KOPT-K1 (cell line): ENCODE data around the gene RPL26.
A peak's percentile ranks its signal among the peaks of the same experiment; 100 is the strongest.
"Not testable (repeated sequence)": the region's sequence is repeated elsewhere in the genome, so short reads cannot be mapped to it uniquely, and the experiment has no call there.

Source experiments
- H3K27ac ChIP-seq: fragments of 200-600 bp; sonication (generic); 2 replicates; pipeline ENCODE4 v1.5.1; 2016; ENCODE audit warnings: antibody characterized with exemption, mild to moderate bottlenecking, low read depth, low read length; ENCODE audit not compliant: poor library complexity, severe bottlenecking
- H3K36me3 ChIP-seq: fragments of 200-600 bp; sonication (generic); 2 replicates; pipeline ENCODE4 v1.5.1; 2017; ENCODE audit warnings: antibody characterized with exemption, mild to moderate bottlenecking, low read length, moderate library complexity; ENCODE audit not compliant: insufficient read depth
- H3K9me3 ChIP-seq: fragments of 200-600 bp; sonication (generic); 2 replicates; pipeline ENCODE4 v1.5.1; 2017; ENCODE audit warnings: antibody characterized with exemption, low read length, mild to moderate bottlenecking; ENCODE audit not compliant: insufficient read depth, poor library complexity, severe bottlenecking

RPL26 gene

DNA sequence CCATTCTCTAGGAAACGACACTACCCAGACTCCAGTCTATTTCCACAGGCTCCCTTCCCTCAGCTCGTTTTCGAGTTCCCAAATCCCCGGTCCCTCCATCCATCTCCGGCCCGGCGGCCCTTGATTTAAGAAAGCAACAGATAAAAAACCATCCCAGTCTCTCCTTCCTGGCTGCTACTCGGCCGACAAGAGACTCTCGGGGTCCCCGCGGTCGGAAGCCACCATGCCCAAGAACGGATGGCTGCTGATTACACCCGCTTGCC lies 182 bp downstream of the RPL26 start:
- Histone ChIP-seq H3K27ac (peak overlapping the region; percentile 98), H3K36me3 (peaks cover 44% of the 10 kb centered on the region), H3K9me3 (no peaks in the 10 kb centered on the region)

DNA sequence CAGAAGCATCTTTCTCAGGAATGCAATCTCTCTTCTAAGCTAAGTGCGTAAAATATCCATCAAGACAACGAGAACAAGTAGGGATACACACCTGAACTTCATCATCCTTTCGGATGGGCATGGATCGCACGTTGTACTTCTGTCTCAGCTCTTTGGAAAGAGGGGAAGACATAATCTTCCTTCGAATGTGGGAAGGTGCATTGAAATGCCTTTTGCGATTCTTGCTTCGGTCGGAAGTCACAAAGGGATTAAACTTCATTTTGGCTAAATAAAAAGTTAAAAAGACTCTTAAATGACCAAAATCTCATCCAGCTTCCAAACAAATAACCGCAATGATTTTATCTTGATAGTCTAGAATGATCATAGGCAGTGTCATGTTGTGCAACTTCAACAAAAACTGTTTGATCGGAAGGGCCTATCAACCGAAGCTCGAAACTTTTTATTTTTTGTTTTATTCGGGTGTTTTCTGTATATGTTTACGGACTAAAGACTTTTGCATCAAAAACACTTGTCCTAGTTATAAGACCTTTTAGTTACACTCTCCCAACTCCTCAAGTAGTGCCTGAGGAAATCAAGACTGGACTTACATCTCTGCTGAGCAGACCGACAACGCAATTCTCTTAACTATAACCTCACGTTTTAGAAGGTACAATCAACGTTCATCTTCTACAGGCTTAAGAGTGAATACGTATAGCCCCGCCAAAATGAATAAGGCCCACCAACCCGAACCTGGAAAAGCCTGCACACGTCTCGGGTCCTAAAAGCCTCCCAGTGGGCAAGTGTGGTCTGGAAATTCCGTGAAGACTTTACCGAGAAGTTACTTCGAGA lies 727 bp downstream of the RPL26 start:
- Histone ChIP-seq H3K27ac (peak overlapping the region; percentile 98), H3K9me3 (no peaks in the 10 kb centered on the region), H3K36me3 (peaks cover 49% of the 10 kb centered on the region)

DNA sequence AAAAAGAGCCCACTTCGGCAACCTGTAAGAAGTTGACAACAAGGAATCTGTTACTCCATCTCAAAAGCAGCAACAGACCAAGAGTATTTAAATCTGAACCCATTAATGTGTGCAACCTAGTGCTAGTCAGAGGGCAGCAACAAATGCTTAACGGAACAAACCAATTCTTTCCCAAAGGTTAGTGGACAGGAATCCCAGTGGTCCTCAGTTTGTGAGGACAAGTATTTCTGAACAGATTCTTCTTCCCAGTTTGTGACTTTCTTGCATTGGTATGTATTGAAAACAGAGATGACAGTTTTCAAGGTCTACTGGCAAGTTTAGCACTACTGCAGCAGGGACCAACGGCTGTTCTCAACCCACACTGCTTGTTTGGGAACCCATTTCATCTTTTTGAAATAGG lies 2.9 kb downstream of the RPL26 start:
- Histone ChIP-seq H3K27ac (no peak overlapping the region), H3K9me3 (no peaks in the 10 kb centered on the region), H3K36me3 (peaks cover 62% of the 10 kb centered on the region)

DNA sequence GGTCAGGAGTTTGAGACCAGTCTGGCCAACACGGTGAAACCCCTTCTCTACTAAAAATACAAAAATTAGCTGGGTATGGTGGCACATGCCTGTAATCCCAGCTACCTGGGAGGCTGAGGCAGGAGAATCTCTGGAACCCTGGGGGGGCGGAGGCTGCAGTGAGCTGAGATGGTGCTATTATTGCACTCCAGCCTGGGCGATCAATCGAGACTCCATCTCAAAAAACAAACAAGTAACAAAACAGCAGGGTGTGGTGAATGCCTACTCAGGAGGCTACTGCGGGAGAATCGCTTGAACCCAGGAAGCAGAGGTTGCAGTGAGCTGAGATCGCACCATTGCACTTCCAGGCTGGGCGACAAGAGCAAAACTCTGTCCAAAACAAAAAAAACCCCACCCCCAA lies 4.9 kb downstream of the RPL26 start:
- H3K27ac ChIP-seq, H3K9me3 ChIP-seq: not testable (repeated sequence)
- peaks cover 62% of the 10 kb centered on the region for H3K36me3 ChIP-seq

DNA sequence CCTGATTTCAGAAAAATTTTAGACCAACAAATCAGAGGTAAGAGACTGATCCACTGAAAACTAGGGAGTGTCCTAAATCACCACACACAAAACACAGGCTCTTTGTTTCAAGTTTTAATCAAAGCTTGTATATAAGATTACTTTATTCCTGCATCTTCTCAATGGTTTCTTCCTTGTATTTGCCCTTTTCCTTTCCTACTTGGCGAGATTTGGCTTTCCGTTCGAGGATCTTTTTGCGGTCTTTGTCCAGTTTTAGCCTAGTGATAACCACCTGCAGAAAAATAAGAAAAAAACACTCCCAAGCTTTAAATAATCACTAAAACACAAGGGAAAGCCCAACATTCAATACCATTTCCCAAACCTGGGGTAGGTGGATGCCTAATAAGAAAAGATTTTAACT lies 5.6 kb downstream of the RPL26 start:
- Histone ChIP-seq H3K36me3 (peaks cover 62% of the 10 kb centered on the region), H3K27ac (peak overlapping the region; percentile 80), H3K9me3 (no peaks in the 10 kb centered on the region)

DNA sequence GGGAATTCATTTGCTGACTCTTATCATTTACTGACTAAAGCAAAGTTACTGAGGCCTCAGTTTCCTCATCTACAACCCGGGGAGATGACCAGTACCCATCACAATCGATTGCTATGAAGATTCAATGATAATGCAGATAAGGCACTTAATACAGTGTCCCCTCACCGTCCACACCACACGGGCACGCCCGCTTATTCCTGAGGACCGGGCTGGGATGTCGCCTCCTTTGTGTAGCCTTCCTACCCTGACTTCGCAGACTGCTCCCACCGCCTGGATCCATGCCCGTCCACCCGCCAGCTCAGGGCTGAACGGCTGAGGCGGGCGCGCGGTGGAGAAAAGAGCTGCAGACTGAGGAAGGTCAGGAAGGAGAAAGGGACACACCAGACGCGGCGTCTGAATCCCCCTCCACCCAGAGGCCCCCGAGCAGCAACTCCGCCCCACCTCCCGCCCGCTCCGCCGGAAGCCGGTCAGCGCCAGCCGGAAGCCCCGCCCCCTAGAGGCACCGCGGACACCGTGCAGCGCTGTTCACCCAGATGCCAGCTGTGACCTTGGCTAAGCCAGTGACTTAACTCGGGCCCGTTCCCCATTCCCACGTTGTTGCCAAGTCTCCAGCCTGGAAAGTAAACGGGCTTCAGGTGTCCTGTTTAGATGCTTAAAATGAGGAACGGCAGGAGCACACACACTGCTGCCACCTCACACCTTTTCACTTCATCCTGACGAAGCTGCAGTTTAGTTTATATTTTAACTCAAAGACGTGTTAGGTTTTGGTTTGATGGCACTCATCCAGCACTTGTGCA lies 6.5 kb downstream of the RPL26 start, which contains the start of gene KRABD2:
Gene KRABD2, minus strand, starts transcription at position 434 of the 797 bp plus-strand sequence.
- Histone ChIP-seq H3K36me3 (peaks cover 59% of the 10 kb centered on the region), H3K27ac (peak within 1 kb of the TSS; percentile 80), H3K9me3 (no peaks in the 10 kb centered on the region)

DNA sequence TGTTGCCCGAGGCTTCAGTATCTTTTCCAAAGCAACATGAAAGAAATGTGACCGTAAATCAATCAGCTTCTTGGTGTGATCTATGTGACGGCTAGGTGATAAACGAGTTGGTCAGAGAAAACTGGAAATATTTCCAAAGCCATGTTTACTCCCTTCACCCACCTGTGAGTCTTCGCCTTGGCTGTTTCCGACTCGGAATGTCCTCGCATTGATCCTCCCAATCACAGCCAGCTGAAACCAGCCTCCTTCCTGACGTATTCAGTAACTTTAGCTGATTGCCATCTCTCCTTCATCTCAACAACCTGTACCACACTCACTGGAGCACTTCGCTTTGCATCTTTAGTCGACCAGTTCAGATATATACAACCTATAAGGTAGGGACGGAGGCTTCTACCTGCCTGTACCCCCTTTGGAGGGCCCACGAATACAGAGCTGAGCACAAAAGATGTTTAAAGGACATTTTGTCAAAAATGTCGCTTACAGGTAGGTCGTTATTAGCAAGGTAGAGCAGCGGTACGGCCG lies 7.2 kb downstream of the RPL26 start:
- Histone ChIP-seq H3K9me3 (no peaks in the 10 kb centered on the region), H3K36me3 (peaks cover 55% of the 10 kb centered on the region), H3K27ac (peak overlapping the region; percentile 80)

DNA sequence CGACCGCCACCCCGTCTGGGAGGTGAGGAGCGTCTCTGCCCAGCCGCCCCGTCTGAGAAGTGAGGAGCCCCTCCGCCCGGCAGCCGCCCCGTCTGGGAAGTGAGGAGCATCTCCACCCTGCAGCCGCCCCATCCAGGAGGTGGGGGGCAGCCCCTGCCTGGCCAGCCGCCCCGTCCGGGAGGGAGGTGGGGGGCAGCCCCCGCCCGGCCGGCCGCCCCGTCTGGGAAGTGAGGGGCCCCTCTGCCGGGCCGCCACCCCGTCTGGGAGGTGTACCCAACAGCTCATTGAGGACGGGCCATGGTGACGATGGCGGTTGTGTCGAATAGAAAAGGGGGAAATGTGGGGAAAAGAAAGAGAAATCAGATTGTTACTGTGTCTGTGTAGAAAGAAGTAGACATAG lies 9.1 kb downstream of the RPL26 start:
- peaks cover 48% of the 10 kb centered on the region for H3K36me3 ChIP-seq
- H3K9me3 ChIP-seq, H3K27ac ChIP-seq: not testable (repeated sequence)

DNA sequence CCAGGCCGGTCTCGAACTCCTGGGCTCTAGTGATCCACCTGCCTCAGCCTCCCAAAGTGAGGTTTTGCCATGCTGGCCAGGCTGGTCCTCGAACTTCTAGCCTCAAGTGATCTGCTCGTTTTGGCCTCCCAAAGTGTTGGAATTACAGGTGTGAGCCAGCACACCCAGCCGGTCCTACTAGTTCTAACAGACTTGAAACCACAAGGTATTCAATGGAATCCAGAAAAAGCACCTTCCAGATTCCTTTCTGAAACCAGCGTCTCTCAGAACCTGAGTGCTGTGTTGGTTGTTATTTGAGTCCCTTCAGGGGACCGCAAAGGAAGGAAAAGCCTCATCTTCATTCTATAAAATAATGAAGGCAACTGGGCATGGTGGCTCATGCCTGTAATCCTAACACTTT lies 10.6 kb downstream of the RPL26 start:
- Histone ChIP-seq H3K9me3 (no peaks in the 10 kb centered on the region), H3K36me3 (peaks cover 42% of the 10 kb centered on the region), H3K27ac (no peak overlapping the region)

DNA sequence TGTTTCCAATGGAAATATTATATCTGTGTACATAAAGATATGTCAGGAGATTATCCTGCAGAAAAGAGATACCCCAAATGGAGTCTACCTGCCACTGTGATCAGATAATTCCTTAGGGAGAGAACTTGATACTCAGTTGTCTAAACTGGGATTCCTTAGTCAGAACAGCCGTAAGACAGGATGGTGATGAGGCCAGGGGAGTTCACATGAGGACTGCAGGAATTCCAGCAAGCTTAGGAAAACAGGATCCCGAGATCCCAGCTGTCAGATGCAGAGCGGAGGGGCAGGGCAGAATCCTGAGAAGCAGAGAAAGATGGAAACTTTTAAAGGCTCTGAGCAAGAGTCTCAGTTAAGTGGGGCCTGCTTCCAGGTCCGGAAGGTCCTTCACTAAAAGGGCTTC lies 11.2 kb downstream of the RPL26 start:
- no peak overlapping the region for H3K27ac ChIP-seq
- H3K9me3 ChIP-seq = no peaks in the 10 kb centered on the region
- peaks cover 36% of the 10 kb centered on the region for H3K36me3 ChIP-seq

DNA sequence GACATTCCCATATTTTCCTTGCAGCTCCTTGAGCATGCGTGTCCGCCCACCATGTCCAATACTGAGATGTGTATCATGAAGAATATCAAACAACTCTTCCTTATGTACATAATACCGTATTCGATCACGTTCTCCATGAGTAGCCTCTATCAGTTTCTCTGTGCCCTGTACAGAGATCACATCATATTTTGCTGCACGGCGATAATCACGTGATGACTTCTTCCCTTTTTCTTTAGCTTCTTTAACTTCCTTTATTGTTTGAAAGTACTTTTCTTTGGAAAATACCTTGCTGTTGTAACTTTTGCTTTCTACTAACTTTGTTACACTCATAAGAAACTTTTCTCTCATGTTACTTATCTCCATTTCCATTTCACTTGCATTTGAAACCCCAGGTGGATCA lies 13.0 kb downstream of the RPL26 start:
- Histone ChIP-seq H3K36me3 (peaks cover 27% of the 10 kb centered on the region; the same call in 1 of the 2 replicates), H3K27ac (no peak overlapping the region), H3K9me3 (no peaks in the 10 kb centered on the region)

DNA sequence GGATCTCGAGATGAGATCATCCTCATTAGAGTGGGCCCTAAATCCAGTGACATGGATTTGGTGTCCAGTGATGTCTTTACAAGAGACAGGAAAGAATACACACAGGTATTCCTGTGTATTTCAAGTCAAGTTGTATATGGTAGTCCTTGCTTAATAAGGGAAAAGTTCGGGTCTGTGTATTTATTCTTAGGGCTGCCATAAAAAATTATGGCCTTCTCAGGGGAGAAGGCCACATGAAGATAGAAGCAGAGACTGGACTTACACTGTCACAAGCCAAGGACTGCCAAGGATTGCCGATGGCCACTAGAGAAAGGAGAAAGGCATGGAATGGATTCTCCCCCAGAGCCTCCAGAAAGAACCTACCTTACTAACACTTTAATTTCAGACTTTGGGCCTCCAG lies 14.8 kb downstream of the RPL26 start:
- H3K9me3 ChIP-seq = no peaks in the 10 kb centered on the region
- H3K27ac ChIP-seq = no peak overlapping the region
- H3K36me3 ChIP-seq = peaks cover 27% of the 10 kb centered on the region; the same call in 1 of the 2 replicates

DNA sequence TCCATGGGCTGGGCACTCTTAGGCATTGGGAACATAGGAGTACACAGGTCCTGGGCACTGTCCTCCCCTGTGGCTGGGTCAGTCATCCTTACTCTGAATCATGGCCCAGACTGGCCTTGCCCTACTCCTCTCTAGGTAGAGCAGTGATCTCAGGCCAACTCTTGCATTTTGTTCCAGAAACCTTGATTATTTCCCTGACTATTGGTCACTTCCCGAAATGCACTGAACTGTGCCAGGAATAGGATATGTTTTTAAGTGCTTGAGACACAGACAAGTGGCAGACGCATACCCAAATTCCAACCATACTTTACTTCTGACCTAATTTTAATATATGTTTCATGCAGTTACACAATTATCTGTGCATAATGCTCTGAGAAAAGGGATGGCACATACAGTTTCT lies 16.8 kb downstream of the RPL26 start:
- Histone ChIP-seq H3K9me3 (no peaks in the 10 kb centered on the region), H3K27ac (no peak overlapping the region), H3K36me3 (peaks cover 21% of the 10 kb centered on the region; the same call in 1 of the 2 replicates)

DNA sequence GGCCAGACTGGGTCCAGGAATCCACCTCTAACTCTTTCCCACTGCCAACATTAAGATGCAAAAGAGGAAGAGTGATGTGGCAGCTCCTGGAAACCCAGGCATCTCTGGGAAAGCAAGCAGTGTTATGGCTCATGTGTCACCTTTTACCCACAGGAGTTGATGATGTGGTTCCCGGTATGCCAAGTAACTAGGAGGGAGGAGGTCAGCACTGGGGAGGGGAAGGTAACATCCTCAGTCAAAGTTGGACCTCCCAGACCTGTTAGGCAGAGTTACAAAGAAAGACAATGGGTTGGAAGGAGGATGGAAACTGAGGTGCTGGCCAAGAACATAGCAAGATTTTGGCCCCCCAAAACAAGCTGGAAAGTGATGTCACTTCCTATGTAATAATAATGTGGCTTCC lies 17.9 kb downstream of the RPL26 start:
- Histone ChIP-seq H3K36me3 (peaks cover 21% of the 10 kb centered on the region; the same call in 1 of the 2 replicates), H3K9me3 (no peaks in the 10 kb centered on the region), H3K27ac (no peak overlapping the region)

DNA sequence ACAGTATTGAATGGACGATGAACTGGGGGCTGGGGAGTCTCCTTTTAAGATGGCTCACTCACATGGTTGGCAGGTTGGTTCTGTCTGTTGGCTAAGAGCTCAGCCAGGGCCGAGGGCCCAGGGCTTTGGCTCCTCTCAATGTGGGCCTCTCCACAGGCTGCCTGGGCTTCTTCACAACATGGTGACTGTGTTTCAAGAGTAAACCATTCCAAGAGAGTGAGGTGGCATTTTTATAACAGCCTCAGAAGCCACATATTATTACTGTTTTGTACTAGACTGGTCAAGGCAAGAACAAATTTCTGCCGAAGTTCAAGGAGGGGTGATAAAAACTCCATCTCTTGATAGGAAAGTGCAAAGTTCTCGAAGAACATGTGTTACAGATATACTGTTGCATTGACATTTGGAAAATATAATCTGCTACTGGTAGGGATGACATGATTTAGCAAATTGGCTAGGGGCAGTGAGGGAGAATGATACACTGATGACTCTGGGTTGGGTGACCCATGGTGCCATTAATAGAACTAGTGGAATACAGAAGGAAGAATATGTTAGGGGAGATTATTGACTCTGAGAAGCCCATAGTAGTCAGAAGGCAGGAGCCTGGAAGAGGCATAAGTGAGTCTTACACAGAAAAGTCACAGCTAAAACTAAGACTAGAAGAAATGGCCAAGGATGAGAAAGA lies 20.2 kb downstream of the RPL26 start:
- no peaks in the 10 kb centered on the region; the same call in 1 of the 2 replicates for H3K36me3 ChIP-seq
- no peaks in the 10 kb centered on the region for H3K9me3 ChIP-seq
- no peak overlapping the region for H3K27ac ChIP-seq
